ENCODE measurements around the gene SLC16A6.
"Not testable (repeated sequence)": the region's sequence is repeated elsewhere in the genome, so short reads cannot be mapped to it uniquely, and the experiment has no call there.

Gene SLC16A6

DNA sequence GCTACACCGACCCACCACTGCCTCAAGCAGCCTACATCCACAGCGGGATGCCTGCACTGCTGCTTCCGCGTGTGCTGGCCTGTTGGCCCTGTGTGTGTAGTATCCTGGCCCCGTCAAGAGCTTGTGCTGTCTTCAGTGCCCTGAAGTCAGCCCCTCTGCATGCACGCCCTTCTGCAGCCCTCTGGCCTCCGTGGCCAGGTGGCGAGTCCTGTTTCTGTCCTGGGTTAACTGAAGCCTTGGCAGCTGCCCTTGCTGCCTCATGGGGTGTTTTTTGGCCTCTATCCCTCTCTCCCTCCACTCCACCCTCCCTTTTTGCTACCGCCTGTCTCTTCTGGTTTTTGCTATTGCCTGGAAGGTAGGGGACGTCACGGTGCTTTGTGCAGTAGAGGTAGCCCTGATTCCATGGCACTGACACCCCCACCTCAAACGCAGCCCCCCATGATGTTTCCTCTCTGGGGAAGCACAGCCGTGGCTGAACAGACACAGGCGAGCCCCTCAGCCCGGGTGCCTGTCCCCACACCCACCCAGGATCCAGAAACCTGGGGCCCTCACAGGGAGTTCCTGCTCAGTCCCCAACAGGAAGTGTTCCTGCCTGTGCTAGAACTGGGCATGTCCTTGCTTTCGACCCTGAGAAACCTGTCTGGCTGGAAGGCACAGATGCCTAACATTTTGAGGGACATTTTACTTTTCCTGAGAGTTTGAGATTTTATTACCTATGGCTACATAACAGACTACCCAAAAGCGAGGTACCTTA, 61.9 kb downstream of the SLC16A6 start:
- no peak for FAIRE-seq
- DNase-seq (ENCODE audit: extremely low spot score, insufficient read length, low read depth): no peak

DNA sequence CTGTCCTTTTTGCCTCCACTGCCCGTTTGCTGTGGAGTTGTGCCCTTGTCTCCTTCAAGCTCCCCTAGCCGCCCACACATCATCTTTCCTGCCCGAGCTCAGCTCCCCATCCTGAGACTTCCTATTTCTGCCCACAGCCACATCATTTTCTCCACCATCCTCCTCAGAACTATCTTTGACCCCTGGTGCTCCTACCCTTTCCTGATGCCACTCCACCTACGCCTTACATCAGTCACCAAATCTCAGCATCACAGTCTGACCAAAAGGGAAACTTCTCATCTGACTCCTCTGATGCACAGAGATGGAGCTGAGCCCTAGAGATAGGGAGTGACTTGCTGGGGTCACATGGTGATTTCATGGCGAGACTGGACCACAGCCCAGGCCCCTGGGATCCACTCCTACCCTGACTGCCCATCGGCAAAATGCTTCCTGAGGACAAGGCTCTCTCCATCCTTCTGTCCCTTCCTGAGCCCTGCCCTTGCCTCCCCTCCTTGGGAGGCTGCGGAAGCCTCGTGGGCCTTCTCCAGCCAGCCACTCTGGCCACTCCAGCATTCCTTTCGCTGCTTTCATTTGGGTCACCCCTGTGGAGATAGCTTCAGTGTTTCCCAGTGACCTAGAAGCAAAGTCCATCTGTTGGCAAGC, 62.8 kb downstream of the SLC16A6 start:
- DNase-seq (ENCODE audit: extremely low spot score, insufficient read length, low read depth): not testable (repeated sequence)
- FAIRE-seq: peak; percentile 83

DNA sequence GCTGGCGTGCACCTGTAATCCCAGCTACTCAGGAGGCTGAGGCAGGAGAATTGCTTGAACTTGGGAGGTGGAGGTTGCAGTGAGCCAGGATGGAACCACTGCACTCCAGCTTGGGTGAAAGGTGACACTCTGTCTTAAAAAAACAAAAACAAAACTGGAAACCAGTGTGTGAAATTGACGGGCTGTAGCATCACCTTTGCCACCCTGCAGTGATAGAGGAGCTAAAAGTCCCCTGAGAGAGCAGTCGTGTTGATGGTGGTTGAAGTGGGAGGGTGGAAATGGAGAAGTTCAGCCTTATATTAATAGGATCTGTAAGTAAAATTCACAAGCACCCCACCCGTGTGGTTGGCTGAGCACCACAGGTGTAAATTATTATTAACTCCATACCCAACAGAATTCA, 65.9 kb downstream of the SLC16A6 start:
- peak; percentile 87 for FAIRE-seq
- not testable (repeated sequence) for DNase-seq (ENCODE audit: extremely low spot score, insufficient read length, low read depth)

GRCh38 chr17:68222606-68223005, 68.3 kb downstream of the SLC16A6 start:
- no peak for DNase-seq (ENCODE audit: extremely low spot score, insufficient read length, low read depth)

DNA sequence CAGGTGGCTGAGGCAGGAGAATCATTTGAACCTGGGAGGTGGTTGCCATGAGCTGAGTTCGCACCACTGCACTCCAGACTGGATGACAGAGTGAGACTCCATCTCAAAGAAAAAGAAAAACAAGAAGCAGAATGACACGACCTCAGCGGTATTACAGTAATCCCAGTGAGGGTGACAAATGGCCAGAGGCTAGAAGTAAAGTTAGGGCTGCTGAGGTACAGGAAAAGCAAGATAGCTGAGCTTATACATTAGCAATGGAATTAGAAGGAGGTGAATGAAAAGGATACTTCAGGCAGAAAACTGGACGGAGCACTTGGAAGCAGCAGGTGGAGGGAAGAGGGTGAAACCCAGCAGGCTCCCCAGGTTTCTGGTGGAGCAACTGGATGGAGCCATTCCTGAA, 69.1 kb downstream of the SLC16A6 start:
- FAIRE-seq: no peak
- DNase-seq (ENCODE audit: extremely low spot score, insufficient read length, low read depth): no peak

More at GRCh38 chr17:68222606-68223005, 68.3 kb downstream of the SLC16A6 start:
- no peak for FAIRE-seq

DNA sequence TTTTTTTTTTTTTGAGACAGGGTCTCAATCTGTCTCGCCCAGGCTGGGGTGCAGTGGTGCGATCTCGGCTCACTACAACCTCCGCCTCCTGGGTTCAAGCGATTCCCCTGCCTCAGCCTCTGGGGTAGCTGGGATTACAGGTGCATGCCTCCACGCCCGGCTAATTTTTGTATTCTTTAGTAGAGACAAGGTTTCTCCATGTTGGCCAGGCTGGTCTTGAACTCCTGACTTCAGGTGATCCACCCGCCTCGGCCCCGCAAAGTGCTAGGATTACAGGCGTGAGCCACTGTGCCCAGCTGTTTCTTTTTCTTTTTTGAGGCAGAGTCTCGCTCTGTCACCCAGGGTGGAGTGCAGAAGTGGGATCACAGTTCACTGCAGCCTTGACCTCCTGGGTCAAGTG, 70.1 kb downstream of the SLC16A6 start:
- not testable (repeated sequence) for DNase-seq (ENCODE audit: extremely low spot score, insufficient read length, low read depth); FAIRE-seq

- not testable (repeated sequence) for DNase-seq (ENCODE audit: extremely low spot score, insufficient read length, low read depth)
- FAIRE-seq: peak; percentile 21
Measured at GRCh38 chr17:68220186-68220585, 70.7 kb downstream of the SLC16A6 start.

GRCh38 chr17:68219429-68219828, 71.5 kb downstream of the SLC16A6 start:
- not testable (repeated sequence) for FAIRE-seq; DNase-seq (ENCODE audit: extremely low spot score, insufficient read length, low read depth)

Measured in GM18507 (cell line).